Parathyroid adenoma (tissue), 2 donors: ENCODE data around the gene ACSL6.

ENCODE experiments used
- H2AFZ ChIP-seq: fragments of 300-600 bp; sonication (generic); one replicate; pipeline ENCODE4 v1.7.0; 2017; ENCODE audit warnings: antibody characterized with exemption, mild to moderate bottlenecking
- H3K27ac ChIP-seq: fragments of 300-600 bp; sonication (generic); one replicate; pipeline ENCODE4 v1.7.0; 2017
- H3K27me3 ChIP-seq: fragments of 300-600 bp; sonication (generic); one replicate; pipeline ENCODE4 v1.7.0; 2017; ENCODE audit warnings: low read length; ENCODE audit not compliant: control insufficient read depth, insufficient read depth
- H3K36me3 ChIP-seq: fragments of 300-600 bp; sonication (generic); one replicate; pipeline ENCODE4 v1.7.0; 2017; ENCODE audit warnings: low read length; ENCODE audit not compliant: control insufficient read depth, insufficient read depth
- H3K4me1 ChIP-seq: fragments of 300-600 bp; sonication (generic); one replicate; pipeline ENCODE4 v1.7.0; 2017; ENCODE audit warnings: control low read depth
- H3K4me2 ChIP-seq: fragments of 300-600 bp; sonication (generic); one replicate; pipeline ENCODE4 v1.7.0; 2017; ENCODE audit warnings: low read length
- H3K4me3 ChIP-seq: fragments of 300-600 bp; sonication (generic); one replicate; pipeline ENCODE4 v1.7.0; 2017; ENCODE audit warnings: low read depth, low read length
- H3K79me2 ChIP-seq: fragments of 300-600 bp; sonication (generic); one replicate; pipeline ENCODE4 v1.7.0; 2017; ENCODE audit warnings: control low read depth
- H3K9ac ChIP-seq: fragments of 300-600 bp; sonication (generic); one replicate; pipeline ENCODE4 v1.7.0; 2017; ENCODE audit warnings: mild to moderate bottlenecking
- H3K9me3 ChIP-seq: fragments of 300-600 bp; sonication (generic); one replicate; pipeline ENCODE4 v1.7.0; 2017; ENCODE audit warnings: low read length; ENCODE audit not compliant: control insufficient read depth
- TF ChIP-seq, protein P1 (sequence below): fragments of 300-600 bp; sonication (generic); IDR thresholded peaks from one replicate; pipeline ENCODE4 v1.7.0; 2017; ENCODE audit warnings: antibody characterized with exemption, mild to moderate bottlenecking
- donor health status: primary hyperparathyroidism.

The ACSL6 gene

GRCh38 chr5:132055441-132055807 lies 44.0 kb upstream of the ACSL6 start:
- Histone ChIP-seq H3K4me3 (no peak overlapping the region), H2AFZ (no peak overlapping the region), H3K79me2 (no peaks in the 10 kb centered on the region), H3K4me2 (no peak overlapping the region), H3K27me3 (no peaks in the 10 kb centered on the region), H3K27ac (no peak overlapping the region), H3K4me1 (no peaks in the 10 kb centered on the region), H3K9me3 (no peaks in the 10 kb centered on the region), H3K36me3 (no peaks in the 10 kb centered on the region), H3K9ac (no peak overlapping the region)
- TF ChIP-seq, protein P1, sequence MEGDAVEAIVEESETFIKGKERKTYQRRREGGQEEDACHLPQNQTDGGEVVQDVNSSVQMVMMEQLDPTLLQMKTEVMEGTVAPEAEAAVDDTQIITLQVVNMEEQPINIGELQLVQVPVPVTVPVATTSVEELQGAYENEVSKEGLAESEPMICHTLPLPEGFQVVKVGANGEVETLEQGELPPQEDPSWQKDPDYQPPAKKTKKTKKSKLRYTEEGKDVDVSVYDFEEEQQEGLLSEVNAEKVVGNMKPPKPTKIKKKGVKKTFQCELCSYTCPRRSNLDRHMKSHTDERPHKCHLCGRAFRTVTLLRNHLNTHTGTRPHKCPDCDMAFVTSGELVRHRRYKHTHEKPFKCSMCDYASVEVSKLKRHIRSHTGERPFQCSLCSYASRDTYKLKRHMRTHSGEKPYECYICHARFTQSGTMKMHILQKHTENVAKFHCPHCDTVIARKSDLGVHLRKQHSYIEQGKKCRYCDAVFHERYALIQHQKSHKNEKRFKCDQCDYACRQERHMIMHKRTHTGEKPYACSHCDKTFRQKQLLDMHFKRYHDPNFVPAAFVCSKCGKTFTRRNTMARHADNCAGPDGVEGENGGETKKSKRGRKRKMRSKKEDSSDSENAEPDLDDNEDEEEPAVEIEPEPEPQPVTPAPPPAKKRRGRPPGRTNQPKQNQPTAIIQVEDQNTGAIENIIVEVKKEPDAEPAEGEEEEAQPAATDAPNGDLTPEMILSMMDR, result no peak

- Histone ChIP-seq H3K4me3 (no peak overlapping the region), H3K36me3 (no peaks in the 10 kb centered on the region), H2AFZ (no peak overlapping the region), H3K27me3 (no peaks in the 10 kb centered on the region), H3K9me3 (no peaks in the 10 kb centered on the region), H3K79me2 (no peaks in the 10 kb centered on the region), H3K4me2 (no peak overlapping the region), H3K4me1 (no peaks in the 10 kb centered on the region), H3K9ac (no peak overlapping the region), H3K27ac (no peak overlapping the region)
- TF ChIP-seq, protein P1, result no peak
These were observed 43.4 kb upstream of the ACSL6 start for GRCh38 chr5:132054697-132055440.

GRCh38 chr5:132054031-132054696 lies 42.7 kb upstream of the ACSL6 start:
- no peak overlapping the region for H2AFZ ChIP-seq
- no peaks in the 10 kb centered on the region for H3K27me3 ChIP-seq
- no peaks in the 10 kb centered on the region for H3K79me2 ChIP-seq
- TF ChIP-seq, protein P1, result no peak
- no peak overlapping the region for H3K4me2 ChIP-seq
- H3K27ac ChIP-seq, result no peak overlapping the region
- H3K9me3 ChIP-seq, result no peaks in the 10 kb centered on the region
- no peak overlapping the region for H3K4me3 ChIP-seq
- no peaks in the 10 kb centered on the region for H3K4me1 ChIP-seq
- no peaks in the 10 kb centered on the region for H3K36me3 ChIP-seq
- no peak overlapping the region for H3K9ac ChIP-seq

DNA sequence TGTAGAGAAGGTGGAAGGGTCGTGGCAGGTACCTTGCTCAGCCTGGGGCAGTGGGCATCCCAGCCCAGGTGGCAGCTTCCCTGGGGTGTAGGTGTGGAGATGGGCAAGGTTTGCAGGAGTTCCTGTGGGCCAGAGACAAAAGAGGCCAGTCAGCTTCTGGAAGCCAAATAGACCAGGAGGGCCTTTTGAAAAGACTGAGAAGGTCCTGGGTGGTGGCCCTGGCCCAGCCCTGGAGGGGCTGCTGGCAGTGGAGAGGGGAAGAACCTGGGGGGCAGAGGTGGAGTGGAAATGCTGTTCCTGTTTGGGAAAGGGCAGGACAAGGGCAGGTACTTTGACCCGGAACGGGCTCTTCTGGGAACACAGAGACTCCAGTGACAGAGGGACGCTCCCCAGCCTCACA lies 42.0 kb upstream of the ACSL6 start:
- TF ChIP-seq, protein P1, result no peak
- Histone ChIP-seq H3K79me2 (no peaks in the 10 kb centered on the region), H3K4me3 (no peak overlapping the region), H3K27me3 (no peaks in the 10 kb centered on the region), H3K36me3 (no peaks in the 10 kb centered on the region), H3K4me2 (no peak overlapping the region), H3K27ac (no peak overlapping the region), H3K4me1 (no peaks in the 10 kb centered on the region), H2AFZ (no peak overlapping the region), H3K9ac (no peak overlapping the region), H3K9me3 (no peaks in the 10 kb centered on the region)
